Activated B cell treated with CpG ODN at 0.5 μM for 24 hours (primary cell): ENCODE data around the gene PDCD6IP. TPM values are rescaled to one million over a fixed set of nuclear protein-coding genes. Genes with fewer than 3 reads are reported as not detected.

Experiments used
- ATAC-seq: fragments of 200-7000 bp; cut with Tn5 transposase; one replicate; pipeline ENCODE4 v1.10.0; 2021; ENCODE audit warnings: low read depth, mild to moderate bottlenecking, moderate library complexity
- CTCF ChIA-PET: fragments of 350-600 bp; sonication (Branson Sonifier 250); formaldehyde crosslinking; loops from one replicate; lab custom pipeline; 2021; ENCODE audit warnings: antibody characterized with exemption; lab: Charles Lee
- POLR2A ChIA-PET: fragments of 350-600 bp; sonication (Branson Sonifier 250); formaldehyde crosslinking; loops from one replicate; lab custom pipeline; 2021; ENCODE audit warnings: antibody characterized with exemption; lab: Charles Lee
- DNase-seq: peaks from one replicate; pipeline ENCODE4 v3.0.0; 2022
- H3K27ac Mint-ChIP-seq: one replicate; pipeline ENCODE4 v1.8.0; 2020; ENCODE audit warnings: mixed read lengths
- H3K27me3 Mint-ChIP-seq: one replicate; pipeline ENCODE4 v1.8.0; 2021; ENCODE audit warnings: mixed read lengths
- H3K36me3 Mint-ChIP-seq: one replicate; pipeline ENCODE4 v1.8.0; 2021; ENCODE audit warnings: low read depth, mixed read lengths
- H3K4me1 Mint-ChIP-seq: one replicate; pipeline ENCODE4 v1.8.0; 2021; ENCODE audit warnings: mixed read lengths
- H3K4me3 Mint-ChIP-seq: one replicate; pipeline ENCODE4 v1.8.0; 2020; ENCODE audit warnings: mild to moderate bottlenecking, mixed read lengths
- H3K9me3 Mint-ChIP-seq: one replicate; pipeline ENCODE4 v1.8.0; 2020; ENCODE audit warnings: mixed read lengths
- intact Hi-C: fragments of 100-400 bp; cut with micrococcal nuclease; formaldehyde crosslinking; loops from one replicate; pipeline ENCODE4 v1.15.1; 2024
- total RNA-seq: library from RNA; stranded (reverse); gene quantifications from 2 replicates; pipeline ENCODE4 v1.2.3, GENCODE V29; 2022
- TF ChIP-seq, protein P1 (sequence below): fragments of 200-600 bp; IDR thresholded peaks from one replicate; pipeline ENCODE4 v1.8.0; 2022; ENCODE audit warnings: antibody characterized with exemption, mild to moderate bottlenecking

Gene PDCD6IP
- total RNA-seq, 1 donor from 2014 or later, result 237 TPM

DNA sequence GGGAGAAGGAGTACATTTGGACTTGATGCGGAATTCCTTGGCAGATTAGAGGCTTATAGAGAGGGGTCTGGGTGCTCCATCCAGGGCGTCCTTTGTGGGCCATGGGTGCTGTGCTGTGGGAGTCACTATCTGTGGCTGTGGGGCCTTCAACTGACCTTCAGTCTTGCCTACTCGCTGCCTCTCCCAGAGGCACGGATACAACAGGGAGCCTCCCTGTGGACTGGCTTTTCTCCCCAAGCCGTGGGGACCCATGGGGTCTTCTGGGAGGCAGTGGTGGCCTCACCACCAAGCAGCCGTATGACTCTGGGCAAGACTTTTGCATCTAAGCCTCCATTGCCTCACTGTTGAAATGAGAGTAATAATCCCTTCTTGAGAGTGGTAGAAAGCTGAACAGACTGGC is 83.9 kb downstream of the PDCD6IP start:
- H3K27me3 Mint-ChIP-seq, result peaks cover 3% of the 10 kb centered on the region
- intact Hi-C loops, result loop anchor here (5.0 kb wide), 1 partner anchor 1775 kb away; no protein-coding TSS in a partner anchor

GRCh38 chr3:33883538-33883950 is 85.1 kb downstream of the PDCD6IP start:
- TF ChIP-seq, protein P1, sequence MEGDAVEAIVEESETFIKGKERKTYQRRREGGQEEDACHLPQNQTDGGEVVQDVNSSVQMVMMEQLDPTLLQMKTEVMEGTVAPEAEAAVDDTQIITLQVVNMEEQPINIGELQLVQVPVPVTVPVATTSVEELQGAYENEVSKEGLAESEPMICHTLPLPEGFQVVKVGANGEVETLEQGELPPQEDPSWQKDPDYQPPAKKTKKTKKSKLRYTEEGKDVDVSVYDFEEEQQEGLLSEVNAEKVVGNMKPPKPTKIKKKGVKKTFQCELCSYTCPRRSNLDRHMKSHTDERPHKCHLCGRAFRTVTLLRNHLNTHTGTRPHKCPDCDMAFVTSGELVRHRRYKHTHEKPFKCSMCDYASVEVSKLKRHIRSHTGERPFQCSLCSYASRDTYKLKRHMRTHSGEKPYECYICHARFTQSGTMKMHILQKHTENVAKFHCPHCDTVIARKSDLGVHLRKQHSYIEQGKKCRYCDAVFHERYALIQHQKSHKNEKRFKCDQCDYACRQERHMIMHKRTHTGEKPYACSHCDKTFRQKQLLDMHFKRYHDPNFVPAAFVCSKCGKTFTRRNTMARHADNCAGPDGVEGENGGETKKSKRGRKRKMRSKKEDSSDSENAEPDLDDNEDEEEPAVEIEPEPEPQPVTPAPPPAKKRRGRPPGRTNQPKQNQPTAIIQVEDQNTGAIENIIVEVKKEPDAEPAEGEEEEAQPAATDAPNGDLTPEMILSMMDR, result peak; percentile 95
- intact Hi-C loops, result loop anchor here (5.0 kb wide), 1 partner anchor 1774 kb away; no protein-coding TSS in a partner anchor
- Mint-ChIP-seq H3K4me1 (peaks cover 4% of the 10 kb centered on the region), H3K36me3 (no peaks in the 10 kb centered on the region), H3K27me3 (peaks cover 3% of the 10 kb centered on the region), H3K27ac (no peak overlapping the region), H3K9me3 (no peaks in the 10 kb centered on the region), H3K4me3 (no peak overlapping the region)
- ChIA-PET CTCF (interaction anchor here (0.8 to 2.8 kb wide), 9 partner anchors 9 to 801 kb away, joined by 3 to 45 read pairs (median 5); no protein-coding TSS in a partner anchor), POLR2A (no interaction called here)
- DNase-seq (no peak), ATAC-seq (no peak)

More for the DNA sequence above, 83.9 kb downstream of the PDCD6IP start:
- H3K36me3 Mint-ChIP-seq, result no peaks in the 10 kb centered on the region
- TF ChIP-seq, protein P1, result no peak
- H3K4me1 Mint-ChIP-seq, result peaks cover 4% of the 10 kb centered on the region
- no peaks in the 10 kb centered on the region for H3K9me3 Mint-ChIP-seq
- DNase-seq, result no peak
- ChIA-PET POLR2A (no interaction called here), CTCF (interaction anchor here (1.6 to 2.8 kb wide), 4 partner anchors 31 to 803 kb away, joined by 4 to 45 read pairs (median 6); no protein-coding TSS in a partner anchor)
- H3K4me3 Mint-ChIP-seq, result no peak overlapping the region
- no peak for ATAC-seq
- H3K27ac Mint-ChIP-seq, result no peak overlapping the region

DNA sequence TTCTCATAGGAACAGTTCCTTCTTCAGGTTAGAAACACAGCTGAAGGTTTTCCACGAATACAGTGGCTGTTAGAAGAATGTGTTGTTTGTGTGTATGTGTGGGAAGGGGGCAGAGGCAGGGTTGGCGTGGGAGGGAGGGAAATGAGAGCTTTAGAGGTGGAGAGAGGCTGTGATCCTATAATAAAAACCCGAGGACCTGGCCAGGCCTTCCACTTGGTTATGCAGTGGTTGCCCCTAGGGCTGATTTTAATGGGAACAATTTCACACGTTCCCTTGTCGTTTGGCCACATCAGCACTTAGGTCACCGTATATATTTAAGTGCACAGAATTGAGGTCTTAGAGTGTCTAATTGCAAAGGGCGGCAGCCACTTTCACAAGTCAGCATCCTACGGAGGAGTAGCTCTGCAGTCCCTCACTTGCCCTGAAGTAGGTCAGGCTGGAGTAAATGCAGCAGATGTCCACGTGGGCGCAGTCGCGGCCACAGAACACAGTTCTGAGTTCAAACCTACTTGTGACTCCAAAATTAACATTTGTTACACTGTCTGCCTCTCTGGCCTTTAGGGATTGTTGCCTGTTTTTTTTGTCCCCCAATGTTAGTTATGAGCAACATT is 85.6 kb downstream of the PDCD6IP start:
- Mint-ChIP-seq H3K27me3 (peaks cover 3% of the 10 kb centered on the region), H3K4me3 (no peak overlapping the region)
- POLR2A ChIA-PET, result no interaction called here

GRCh38 chr3:33884701-33885100 is 86.3 kb downstream of the PDCD6IP start:
- Mint-ChIP-seq H3K4me3 (no peak overlapping the region), H3K9me3 (no peaks in the 10 kb centered on the region), H3K36me3 (no peaks in the 10 kb centered on the region), H3K27me3 (peaks cover 3% of the 10 kb centered on the region), H3K27ac (no peak overlapping the region), H3K4me1 (peaks cover 4% of the 10 kb centered on the region)
- TF ChIP-seq, protein P1, result no peak
- CTCF ChIA-PET, result interaction anchor here (1.8 to 2.8 kb wide), 2 partner anchors 375 to 800 kb away, joined by 8 to 45 read pairs; no protein-coding TSS in a partner anchor
- POLR2A ChIA-PET, result no interaction called here
- intact Hi-C loops, result loop anchor here (5.0 kb wide), 1 partner anchor 1773 kb away; no protein-coding TSS in a partner anchor
- no peak for DNase-seq
- ATAC-seq, result no peak

More for the DNA sequence above, 85.6 kb downstream of the PDCD6IP start:
- CTCF ChIA-PET, result interaction anchor here (0.8 to 2.8 kb wide), 8 partner anchors 9 to 801 kb away, joined by 3 to 45 read pairs (median 5); no protein-coding TSS in a partner anchor
- H3K4me1 Mint-ChIP-seq, result peaks cover 4% of the 10 kb centered on the region
- H3K36me3 Mint-ChIP-seq, result no peaks in the 10 kb centered on the region
- DNase-seq, result no peak
- no peaks in the 10 kb centered on the region for H3K9me3 Mint-ChIP-seq
- no peak for ATAC-seq
- intact Hi-C loops, result loop anchor here (5.0 kb wide), 1 partner anchor 1773 kb away; no protein-coding TSS in a partner anchor
- TF ChIP-seq, protein P1, result no peak
- H3K27ac Mint-ChIP-seq, result no peak overlapping the region

- DNase-seq (no peak), ATAC-seq (no peak)
- no peak overlapping the region for H3K4me3 Mint-ChIP-seq
- CTCF ChIA-PET, result no interaction called here
- no peaks in the 10 kb centered on the region for H3K36me3 Mint-ChIP-seq
- POLR2A ChIA-PET, result no interaction called here
- intact Hi-C loops, result no loop called here
- H3K27ac Mint-ChIP-seq, result no peak overlapping the region
- peaks cover 3% of the 10 kb centered on the region for H3K27me3 Mint-ChIP-seq
- H3K4me1 Mint-ChIP-seq, result peaks cover 4% of the 10 kb centered on the region
- TF ChIP-seq, protein P1, result no peak
- no peaks in the 10 kb centered on the region for H3K9me3 Mint-ChIP-seq
Observed at GRCh38 chr3:33885496-33885895, 87.1 kb downstream of the PDCD6IP start.
